GM21515 (cell line): Measurements from ENCODE around the gene MFAP4.

Experiments
- ATAC-seq: cut with Tn5 transposase; IDR thresholded peaks from one replicate; pipeline ENCODE4 v1.9.1; 2021; ENCODE audit not compliant: unreplicated experiment

The MFAP4 gene

DNA sequence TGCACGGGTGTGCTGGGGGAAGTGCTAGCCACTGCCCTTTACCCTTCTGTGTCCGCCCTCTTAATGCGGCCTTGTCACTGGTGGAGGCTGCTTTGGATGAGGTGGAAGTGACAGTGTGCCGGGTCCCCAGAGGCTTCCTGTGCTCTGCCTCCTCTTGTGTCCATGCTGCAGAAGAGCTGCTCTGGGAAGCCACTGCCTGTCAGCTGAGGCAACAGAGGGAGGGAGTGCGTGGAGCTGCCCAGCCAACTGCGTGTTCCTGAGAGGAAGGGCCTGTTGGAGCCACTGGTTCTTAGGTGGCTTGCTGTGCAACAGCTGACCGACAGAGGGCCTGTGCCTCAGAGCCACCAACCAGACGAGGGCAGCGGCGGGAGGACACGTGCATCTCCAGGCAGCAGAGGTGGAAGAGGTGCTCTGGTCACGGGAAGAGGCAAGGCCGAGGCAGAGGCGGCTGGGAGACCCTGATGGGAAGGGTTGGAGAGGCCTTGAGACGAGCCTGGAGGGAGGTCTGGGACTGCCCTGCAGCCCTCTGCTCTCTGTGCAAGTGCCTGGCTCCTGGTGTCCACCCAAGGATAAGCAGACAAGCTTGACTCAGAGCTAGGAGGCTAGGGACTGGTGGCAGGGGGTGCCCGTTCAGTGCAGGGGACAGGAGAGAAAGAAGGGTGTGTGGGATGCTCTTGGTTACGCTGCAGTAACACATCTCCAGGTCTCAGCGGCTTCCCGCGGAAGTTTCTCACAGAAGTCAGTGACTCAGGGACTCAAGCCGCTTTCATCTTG is 49.9 kb downstream of the MFAP4 start:
- ATAC-seq: no peak

DNA sequence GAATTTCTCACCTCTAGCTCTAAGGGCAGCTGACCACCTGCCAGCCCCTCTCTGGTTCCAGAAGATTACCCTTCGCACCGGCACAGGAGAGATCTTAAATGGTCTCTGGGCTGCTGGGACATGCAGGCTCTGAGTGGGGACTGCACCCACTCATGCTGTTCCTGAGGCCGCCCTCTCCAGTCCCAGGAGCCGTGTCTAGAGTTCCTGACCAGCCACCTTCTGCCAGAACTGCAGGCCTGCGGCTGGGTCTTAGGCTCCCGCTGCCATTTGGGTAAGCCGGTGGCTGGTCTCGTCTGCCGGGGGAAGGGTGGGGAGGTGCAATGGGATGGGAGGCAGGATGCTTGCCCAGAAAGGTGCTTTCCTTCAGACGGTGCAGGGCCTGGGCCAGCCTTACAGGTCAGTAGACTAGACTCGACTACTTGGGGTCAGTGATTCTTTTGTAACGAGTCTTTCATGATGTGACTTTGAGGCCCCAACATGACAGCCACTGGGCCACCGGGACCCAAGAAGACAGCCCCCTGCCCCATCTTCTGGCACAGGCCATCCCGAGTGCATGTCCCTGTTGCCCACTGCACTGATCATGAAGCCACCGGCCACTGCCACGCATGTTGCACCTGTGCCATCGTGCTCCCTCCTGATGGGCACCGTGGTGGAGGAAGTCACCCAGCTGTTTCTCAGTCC is 50.9 kb downstream of the MFAP4 start:
- no peak for ATAC-seq

DNA sequence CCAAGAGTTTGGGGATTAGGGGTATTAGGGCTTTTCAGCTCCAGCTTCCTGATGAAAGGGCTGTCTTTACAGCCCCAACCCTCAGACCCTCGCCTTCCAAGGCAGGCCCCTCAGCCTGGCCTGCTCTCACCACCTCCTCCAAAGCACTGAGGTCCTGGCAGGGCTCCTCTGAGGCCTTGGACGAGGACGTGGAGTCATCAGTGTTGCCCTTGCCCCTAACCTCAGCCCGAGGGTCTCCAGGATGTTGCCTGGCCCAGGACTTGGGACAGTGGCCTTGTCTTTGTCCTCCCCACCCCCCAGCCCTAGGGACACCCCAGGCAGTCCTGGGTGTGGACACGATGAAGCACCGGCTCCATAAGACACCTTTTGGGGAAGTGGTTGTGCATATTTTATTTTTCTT is 52.7 kb downstream of the MFAP4 start:
- no peak for ATAC-seq

DNA sequence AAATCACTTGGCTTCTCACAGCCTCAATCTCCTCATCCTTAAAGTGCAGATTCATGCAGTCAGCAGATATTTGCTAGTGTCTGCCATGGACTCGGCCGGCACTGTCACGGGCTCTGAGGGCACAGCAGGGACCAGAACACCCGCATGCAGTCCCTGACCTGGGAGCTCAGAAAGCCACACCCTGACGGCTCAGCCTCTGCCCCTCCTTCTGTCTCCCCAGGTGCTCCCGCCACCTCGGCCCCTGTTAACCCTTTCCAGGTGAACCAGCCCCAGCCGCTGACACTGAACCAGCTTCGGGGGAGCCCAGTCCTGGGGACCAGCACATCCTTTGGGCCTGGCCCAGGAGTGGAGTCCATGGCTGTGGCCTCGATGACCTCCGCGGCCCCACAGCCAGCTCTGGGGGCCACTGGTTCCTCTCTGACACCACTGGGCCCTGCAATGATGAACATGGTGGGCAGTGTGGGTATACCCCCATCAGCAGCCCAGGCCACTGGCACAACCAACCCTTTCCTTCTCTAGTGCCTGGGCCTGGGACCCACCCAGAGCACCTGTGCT is 53.2 kb downstream of the MFAP4 start:
- ATAC-seq: no peak
